Heart left ventricle (tissue), 16 donors: Measurements from ENCODE around the gene MEA1. TPM values are rescaled to one million over a fixed set of nuclear protein-coding genes. Genes with fewer than 3 reads are reported as not detected.
"Not testable (repeated sequence)": the region's sequence is repeated elsewhere in the genome, so short reads cannot be mapped to it uniquely, and the experiment has no call there.

Source experiments
- ATAC-seq, 4 donors: fragments of 200-7000 bp; cut with Tn5 transposase; one replicate each; pipeline ENCODE4 v1.9.1; 2020 to 2022; ENCODE audit warnings: moderate library complexity in 4 of 4, mild to moderate bottlenecking in 3 of 4, moderate number of reproducible peaks in 1 of 4
- DNase-seq, 5 donors: peaks; one replicate each; pipeline ENCODE4 v3.0.0-alpha.2; 2020
- H3K27ac ChIP-seq, 12 donors: fragments of 200-600 bp; sonication (generic) in 4 of 12; one replicate each; pipeline versions ENCODE4 v1.5.0 to v1.8.0; 2016 to 2022; ENCODE audit warnings: mild to moderate bottlenecking in 2 of 12
- H3K27me3 ChIP-seq, 9 donors: fragments of 200-600 bp; sonication (generic) in 2 of 9; one replicate each; pipeline versions ENCODE4 v1.5.1 to v1.8.0; 2016 to 2022; ENCODE audit warnings: mild to moderate bottlenecking in 3 of 9
- H3K36me3 ChIP-seq, 9 donors: fragments of 200-600 bp; sonication (generic) in 2 of 9; one replicate each; pipeline versions ENCODE4 v1.5.0 to v1.8.0; 2018 to 2022; ENCODE audit warnings: mild to moderate bottlenecking in 2 of 9
- H3K4me1 ChIP-seq, 12 donors: fragments of 200-600 bp; sonication (generic) in 4 of 12; one replicate each; pipeline versions ENCODE4 v1.5.0 to v1.8.0; 2016 to 2022; ENCODE audit warnings: mild to moderate bottlenecking in 3 of 12
- H3K4me3 ChIP-seq, 12 donors: fragments of 200-600 bp; sonication (generic) in 4 of 12; one replicate each; pipeline versions ENCODE4 v1.5.0 to v1.8.0; 2017 to 2022; ENCODE audit warnings: mild to moderate bottlenecking in 9 of 12, moderate library complexity in 4 of 12
- H3K9me3 ChIP-seq, 12 donors: fragments of 200-600 bp; sonication (generic) in 4 of 12; one replicate each; pipeline versions ENCODE4 v1.5.0 to v1.8.0; 2016 to 2022; ENCODE audit warnings: mild to moderate bottlenecking in 1 of 12
- POLR2A ChIP-seq, 2 donors: fragments of 450-650 bp; IDR thresholded peaks; one replicate each; pipeline ENCODE4 v1.6.1; 2017; ENCODE audit warnings: antibody characterized with exemption in 2 of 2, mild to moderate bottlenecking in 2 of 2, moderate library complexity in 2 of 2
- WGBS, 4 donors: extraction: QIAGEN DNeasy Blood & Tissue Kit in 2 of 4; methylation state at CpG; one replicate each; pipeline versions ENCODE4 v1.1.5 to v1.1.7; 2013 to 2018; 5-methylcytosine and 5-hydroxymethylcytosine counted together
- intact Hi-C, 10 donors: fragments of 100-400 bp; cut with DNase I; formaldehyde crosslinking; loops; one replicate each; pipeline versions ENCODE4 v1.11.1 to v1.14.2; 2022
- polyA plus RNA-seq, 2 donors: library from polyadenylated mRNA; stranded (reverse); fragments of 200-250 nt; gene quantifications; one replicate each; pipeline ENCODE4 v1.2.3, GENCODE V29; 2013
- total RNA-seq, 9 donors: library from RNA; depleted of rRNA in 2 of 9; stranded (reverse); fragments of >200 nt in 2 of 9; fragmentation: NEBNext Ultra II Directional in 3 of 9; extraction: Animal tissue kit (Norgen Biotek cat#: 25700) in 3 of 9; gene quantifications; one replicate each; pipeline versions ENCODE4 v1.1.0 to v1.2.4, GENCODE V29; 2016 to 2023
- TF ChIP-seq, protein P1 (sequence below), 12 donors: fragments of 200-600 bp; sonication (generic) in 4 of 12; IDR thresholded peaks; one replicate each; pipeline versions ENCODE4 v1.5.0 to v1.8.0; 2018 to 2022; ENCODE audit warnings: antibody characterized with exemption in 12 of 12, mild to moderate bottlenecking in 5 of 12
- donor health status: ischemic (EF 13 %, LVEDD 7.1; RV severe dilation, severe dysfunction).
- donor health status: healthy with polysubstance abuse.
- donor health status: DM: no; HTN: yes; CAD: no.
- donor health status: DM: no; HTN: no; CAD: no.
- donor health status: ischemic (EF 25% LVEDD 6.9; RV normal size, moderate dysfunction).
- donor health status: ischemic (EF 25% LVEDD 5.7; RV mildly dilated, moderate dysfunction).
- donor health status: healthy.
- donor health status: DM: yes; HTN: yes; CAD: no.
- donor health status: ischemic (EF 35%, LVEDD 5.7; RV mildly dilated, moderate dysfunction).
- donor health status: nonischemic (EF 11% LVEDD 7.7; RV severe dilation, severe dysfunction).
- donor health status: DM: yes; HTN: yes; CAD: no.
- donor health status: PGD.
- donor health status: ischemic (EF 29% LVEDD 5.4; RV normal size, mild dysfunction).
- donor health status: nonischemic (EF 23%, LVEDD 6.1; RV moderate dilation, normal function).

The MEA1 gene
- total and polyA plus RNA-seq, 11 donors, result 24.5 to 56.7 (median 32.4) TPM

DNA sequence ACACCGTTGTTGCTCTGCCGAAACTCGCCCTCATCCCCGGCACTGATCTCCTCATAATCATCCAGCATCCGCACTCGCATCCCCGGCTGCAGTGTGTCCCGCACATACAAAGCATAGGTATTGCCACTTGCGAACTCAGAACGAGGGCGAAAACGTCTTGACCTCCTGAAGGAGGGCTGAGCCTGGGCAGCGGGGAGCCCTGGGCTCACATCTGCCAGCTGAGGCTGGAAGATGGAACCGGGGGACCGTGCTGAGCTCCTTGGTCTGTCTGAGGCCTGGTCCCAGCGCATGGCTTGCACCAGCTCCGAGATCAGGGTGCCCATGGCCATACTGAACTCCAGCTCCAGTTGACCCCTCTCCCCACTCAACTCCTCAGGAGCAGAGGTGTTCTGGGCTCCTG is 37.2 kb upstream of the MEA1 start:
- WGBS, 4 donors, result 93 to 96% (median 95%) methylated on average over 14 to 17 of the region's 17 CpGs
- DNase-seq, result no peak
- no peak for TF ChIP-seq POLR2A (IDR thresholded peaks at IDR 0.05)
- TF ChIP-seq, protein P1, sequence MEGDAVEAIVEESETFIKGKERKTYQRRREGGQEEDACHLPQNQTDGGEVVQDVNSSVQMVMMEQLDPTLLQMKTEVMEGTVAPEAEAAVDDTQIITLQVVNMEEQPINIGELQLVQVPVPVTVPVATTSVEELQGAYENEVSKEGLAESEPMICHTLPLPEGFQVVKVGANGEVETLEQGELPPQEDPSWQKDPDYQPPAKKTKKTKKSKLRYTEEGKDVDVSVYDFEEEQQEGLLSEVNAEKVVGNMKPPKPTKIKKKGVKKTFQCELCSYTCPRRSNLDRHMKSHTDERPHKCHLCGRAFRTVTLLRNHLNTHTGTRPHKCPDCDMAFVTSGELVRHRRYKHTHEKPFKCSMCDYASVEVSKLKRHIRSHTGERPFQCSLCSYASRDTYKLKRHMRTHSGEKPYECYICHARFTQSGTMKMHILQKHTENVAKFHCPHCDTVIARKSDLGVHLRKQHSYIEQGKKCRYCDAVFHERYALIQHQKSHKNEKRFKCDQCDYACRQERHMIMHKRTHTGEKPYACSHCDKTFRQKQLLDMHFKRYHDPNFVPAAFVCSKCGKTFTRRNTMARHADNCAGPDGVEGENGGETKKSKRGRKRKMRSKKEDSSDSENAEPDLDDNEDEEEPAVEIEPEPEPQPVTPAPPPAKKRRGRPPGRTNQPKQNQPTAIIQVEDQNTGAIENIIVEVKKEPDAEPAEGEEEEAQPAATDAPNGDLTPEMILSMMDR (IDR thresholded peaks at IDR 0.05), result no peak
- Histone ChIP-seq H3K9me3 (no peaks in the 10 kb centered on the region), H3K4me1 (peaks cover 0 to 25% (median 10%) of the 10 kb centered on the region in 12 donors), H3K36me3 (peaks cover 0 to 58% (median 47%) of the 10 kb centered on the region in 9 donors), H3K4me3 (no peak overlapping the region), H3K27me3 (no peaks in the 10 kb centered on the region), H3K27ac (no peak overlapping the region)
- no peak for ATAC-seq
- intact Hi-C loops, result loop anchor here in 6 of 10 donors (5.0 to 10.0 kb wide), 4 partner anchors 34 to 149 kb away; no protein-coding TSS in a partner anchor

DNA sequence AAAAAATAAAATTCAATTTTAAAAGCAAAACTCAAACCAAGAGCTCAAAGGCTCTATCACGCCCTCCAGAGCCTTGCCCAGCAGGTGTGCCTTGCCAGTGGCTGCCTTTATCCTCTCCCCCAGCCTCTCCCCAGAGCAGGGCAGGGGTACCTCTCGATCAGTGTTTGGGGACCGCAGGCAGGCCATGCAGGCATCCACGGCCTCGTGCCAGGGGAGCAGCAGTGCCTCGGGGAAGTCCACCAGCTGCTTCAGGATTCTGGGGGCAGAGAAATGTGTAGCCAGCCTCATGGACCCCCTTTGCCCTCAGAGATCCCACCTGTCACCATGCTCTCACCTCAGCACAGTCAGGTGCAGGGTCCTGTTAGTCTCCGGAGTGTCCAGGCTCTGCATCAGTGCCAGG is 34.3 kb upstream of the MEA1 start:
- H3K4me3 ChIP-seq, result no peak overlapping the region
- H3K9me3 ChIP-seq, result no peaks in the 10 kb centered on the region
- ATAC-seq (no peak), DNase-seq (no peak)
- TF ChIP-seq, protein P1 (IDR thresholded peaks at IDR 0.05), result no peak
- TF ChIP-seq POLR2A (IDR thresholded peaks at IDR 0.05), result no peak
- H3K27ac ChIP-seq, result no peak overlapping the region
- intact Hi-C loops, result no loop called here
- H3K27me3 ChIP-seq, result no peaks in the 10 kb centered on the region
- H3K36me3 ChIP-seq, result peaks cover 0 to 73% (median 54%) of the 10 kb centered on the region in 9 donors
- WGBS, 4 donors, result 89 to 94% (median 91%) methylated on average over 6 to 7 of the region's 7 CpGs
- H3K4me1 ChIP-seq, result peaks cover 0 to 12% (median 4%) of the 10 kb centered on the region in 12 donors

DNA sequence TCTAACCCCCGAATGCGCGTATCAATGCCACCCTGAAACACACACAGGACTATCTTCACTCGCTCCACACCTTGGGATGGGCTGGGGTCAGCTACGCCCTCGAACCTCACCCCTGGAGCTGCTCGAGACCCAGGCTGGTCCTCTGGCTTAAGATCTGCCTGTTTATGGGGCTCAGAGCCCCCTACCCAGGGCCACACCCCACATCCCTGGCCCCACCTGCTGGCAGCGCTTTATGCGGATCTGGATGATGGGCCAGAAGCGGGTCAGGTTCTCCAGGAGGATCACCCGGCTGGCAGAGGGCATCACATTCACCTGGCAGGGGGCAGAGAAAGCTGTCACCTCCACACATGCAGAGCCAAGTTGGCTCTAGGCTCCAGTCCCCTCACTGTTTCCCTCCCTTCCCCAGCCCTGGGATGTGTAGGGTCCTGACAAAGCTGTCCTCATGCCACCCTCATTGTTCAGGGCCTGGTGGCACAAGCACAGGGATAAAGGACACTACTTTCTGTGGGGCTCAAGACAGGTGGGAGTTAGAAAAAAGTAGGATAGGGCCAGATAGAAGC is 31.7 kb upstream of the MEA1 start:
- Histone ChIP-seq H3K27me3 (no peaks in the 10 kb centered on the region), H3K27ac (no peak overlapping the region), H3K36me3 (peaks cover 0 to 91% (median 70%) of the 10 kb centered on the region in 9 donors), H3K9me3 (no peaks in the 10 kb centered on the region), H3K4me3 (no peak overlapping the region), H3K4me1 (no peaks in the 10 kb centered on the region)
- TF ChIP-seq, protein P1 (IDR thresholded peaks at IDR 0.05), result no peak
- TF ChIP-seq POLR2A (IDR thresholded peaks at IDR 0.05), result no peak
- 90 to 94% (median 93%) methylated on average over 5 to 11 of the region's 11 CpGs for WGBS, 4 donors
- no peak for DNase-seq
- ATAC-seq, result no peak
- intact Hi-C loops, result no loop called here

DNA sequence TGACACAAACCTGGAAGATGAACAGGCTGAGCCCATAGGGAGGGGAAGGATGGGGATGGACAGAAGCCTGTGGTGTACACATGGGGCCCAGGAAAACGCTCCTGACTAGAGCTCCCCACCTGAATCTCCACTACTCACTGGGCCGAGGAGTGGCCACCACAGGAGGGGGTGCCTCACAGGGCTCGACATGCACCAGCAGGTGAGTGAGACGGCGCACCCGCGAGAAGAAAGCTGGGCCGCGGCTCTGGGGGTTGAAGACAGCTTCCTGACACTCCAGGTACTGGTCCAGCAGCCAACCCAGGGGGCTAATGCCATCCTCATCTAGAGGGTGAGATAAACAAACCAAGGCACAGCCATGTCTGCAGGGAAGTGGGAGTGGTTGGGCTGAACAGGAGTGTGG is 29.6 kb upstream of the MEA1 start:
- ATAC-seq, result no peak
- no peaks in the 10 kb centered on the region for H3K9me3 ChIP-seq
- DNase-seq, result no peak
- TF ChIP-seq POLR2A (IDR thresholded peaks at IDR 0.05), result no peak
- TF ChIP-seq, protein P1 (IDR thresholded peaks at IDR 0.05), result no peak
- intact Hi-C loops, result no loop called here
- H3K4me1 ChIP-seq, result no peaks in the 10 kb centered on the region
- WGBS, 4 donors, result 91 to 96% (median 94%) methylated on average over 9 of the region's 9 CpGs
- no peak overlapping the region for H3K4me3 ChIP-seq
- no peak overlapping the region for H3K27ac ChIP-seq
- peaks cover 0 to 91% (median 69%) of the 10 kb centered on the region in 9 donors for H3K36me3 ChIP-seq
- H3K27me3 ChIP-seq, result no peaks in the 10 kb centered on the region

DNA sequence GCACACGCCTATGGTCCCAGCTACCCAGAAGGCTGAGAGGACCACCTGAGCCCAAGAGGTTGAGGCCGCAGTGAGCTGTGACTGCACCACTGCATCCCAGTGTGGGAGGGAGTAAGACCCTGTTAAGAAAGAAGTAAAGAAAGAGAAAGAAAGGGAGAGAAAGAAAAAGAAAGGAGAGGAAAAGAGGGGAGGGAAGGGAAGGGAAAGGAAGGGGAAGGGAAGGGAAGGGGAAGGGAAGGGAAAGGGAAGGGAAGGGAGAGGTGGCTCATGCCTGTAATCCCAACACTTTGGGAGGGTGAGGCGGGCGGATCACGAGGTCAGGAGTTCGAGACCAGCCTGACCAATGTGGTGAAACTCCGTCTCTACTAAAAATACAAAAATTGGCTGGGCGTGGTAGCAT is 27.7 kb upstream of the MEA1 start:
- 93 to 96% (median 95%) methylated on average over 8 of the region's 8 CpGs for WGBS, 4 donors

More for the DNA sequence above, 27.7 kb upstream of the MEA1 start:
- peaks cover 0 to 11% (median 1%) of the 10 kb centered on the region in 12 donors for H3K4me1 ChIP-seq
- peaks cover 0 to 91% (median 64%) of the 10 kb centered on the region in 9 donors for H3K36me3 ChIP-seq
- intact Hi-C loops, H3K9me3 ChIP-seq, H3K4me3 ChIP-seq, H3K27ac ChIP-seq, ATAC-seq, DNase-seq, H3K27me3 ChIP-seq: not testable (repeated sequence)
